ENCODE data around the gene SDK1.

The SDK1 gene

DNA sequence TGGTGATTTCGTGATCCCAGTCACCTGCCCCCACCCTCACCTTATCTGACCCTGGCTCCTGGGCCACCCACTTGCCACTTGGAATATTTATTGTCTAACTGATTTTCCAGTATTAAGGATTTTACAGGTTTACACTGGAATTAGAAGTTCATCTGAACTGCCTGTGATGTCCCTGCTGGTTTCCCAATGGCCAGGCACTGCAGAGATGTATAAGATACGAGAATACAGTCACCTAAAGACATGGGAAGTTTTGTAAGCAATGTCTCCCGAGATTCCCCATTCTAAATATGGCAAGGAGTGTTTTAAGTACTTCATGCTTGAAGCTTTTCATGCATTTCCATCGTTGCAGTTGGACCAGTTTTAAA, 592.7 kb downstream of the SDK1 start:
- no peak for DNase-seq

DNA sequence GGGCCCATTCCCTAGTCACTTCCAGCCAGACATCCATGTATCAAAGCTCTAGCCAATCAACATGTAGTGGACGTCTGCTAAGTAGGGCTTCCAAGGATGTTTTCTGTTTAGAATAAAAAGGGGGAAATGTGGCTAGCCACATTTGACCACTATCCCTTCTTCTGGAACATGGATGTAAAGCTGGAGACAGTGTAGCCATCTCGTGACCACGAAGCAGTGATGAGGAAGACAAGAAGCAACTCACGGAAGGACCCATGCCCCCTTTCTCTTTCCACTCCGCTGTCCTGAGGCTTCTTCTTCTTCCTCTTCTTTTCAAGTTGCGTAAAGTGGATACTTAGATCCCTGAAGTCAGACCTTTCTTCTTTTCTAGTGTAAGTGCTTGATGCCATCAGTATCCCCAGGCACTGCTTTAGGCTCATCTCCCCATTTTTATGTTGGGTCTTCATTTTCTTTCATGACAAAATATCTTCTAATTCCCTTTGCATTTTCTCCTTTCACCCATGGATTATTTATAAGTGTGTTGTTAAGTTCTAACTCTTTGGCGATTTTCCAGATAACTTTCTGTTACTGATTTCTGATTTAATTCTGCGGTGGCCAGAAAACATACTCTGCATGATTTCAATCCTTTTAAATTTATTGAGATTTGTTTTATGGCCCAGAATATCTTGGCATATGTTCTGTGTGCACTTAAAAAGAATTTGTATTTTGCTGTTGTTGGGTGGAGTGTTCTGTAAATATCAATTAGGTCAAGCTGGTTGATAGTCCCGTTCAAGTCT, 594.5 kb downstream of the SDK1 start:
- DNase-seq, result no peak

DNA sequence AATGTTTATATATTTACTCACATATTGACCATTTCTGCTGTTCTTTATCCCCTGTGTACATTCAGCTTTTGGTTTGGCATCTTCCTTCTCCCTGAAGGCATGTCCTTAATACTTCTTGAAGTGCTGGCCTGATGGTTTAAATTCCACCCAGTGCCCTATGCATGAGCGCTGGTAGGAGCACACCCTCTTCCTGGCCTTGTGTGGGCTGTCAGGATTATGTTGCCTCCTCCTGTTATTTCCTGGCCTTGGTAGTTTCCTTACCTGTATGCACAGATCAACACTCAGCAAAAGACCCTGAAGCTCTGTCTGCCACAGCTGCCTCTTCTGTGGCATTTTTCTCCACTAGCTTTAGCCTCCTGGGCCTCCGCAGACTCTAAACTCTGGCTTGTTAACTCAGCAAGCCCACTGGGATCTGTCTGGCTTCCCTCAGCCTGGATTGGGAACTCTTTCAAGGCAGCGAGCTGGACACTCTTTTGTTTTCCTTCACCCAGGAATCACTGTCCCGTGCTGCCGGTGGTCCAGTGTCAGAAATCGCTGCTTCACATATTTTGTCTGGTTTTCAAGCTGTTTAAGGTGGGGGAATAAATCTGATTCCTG, 595.2 kb downstream of the SDK1 start:
- no peak for DNase-seq

DNA sequence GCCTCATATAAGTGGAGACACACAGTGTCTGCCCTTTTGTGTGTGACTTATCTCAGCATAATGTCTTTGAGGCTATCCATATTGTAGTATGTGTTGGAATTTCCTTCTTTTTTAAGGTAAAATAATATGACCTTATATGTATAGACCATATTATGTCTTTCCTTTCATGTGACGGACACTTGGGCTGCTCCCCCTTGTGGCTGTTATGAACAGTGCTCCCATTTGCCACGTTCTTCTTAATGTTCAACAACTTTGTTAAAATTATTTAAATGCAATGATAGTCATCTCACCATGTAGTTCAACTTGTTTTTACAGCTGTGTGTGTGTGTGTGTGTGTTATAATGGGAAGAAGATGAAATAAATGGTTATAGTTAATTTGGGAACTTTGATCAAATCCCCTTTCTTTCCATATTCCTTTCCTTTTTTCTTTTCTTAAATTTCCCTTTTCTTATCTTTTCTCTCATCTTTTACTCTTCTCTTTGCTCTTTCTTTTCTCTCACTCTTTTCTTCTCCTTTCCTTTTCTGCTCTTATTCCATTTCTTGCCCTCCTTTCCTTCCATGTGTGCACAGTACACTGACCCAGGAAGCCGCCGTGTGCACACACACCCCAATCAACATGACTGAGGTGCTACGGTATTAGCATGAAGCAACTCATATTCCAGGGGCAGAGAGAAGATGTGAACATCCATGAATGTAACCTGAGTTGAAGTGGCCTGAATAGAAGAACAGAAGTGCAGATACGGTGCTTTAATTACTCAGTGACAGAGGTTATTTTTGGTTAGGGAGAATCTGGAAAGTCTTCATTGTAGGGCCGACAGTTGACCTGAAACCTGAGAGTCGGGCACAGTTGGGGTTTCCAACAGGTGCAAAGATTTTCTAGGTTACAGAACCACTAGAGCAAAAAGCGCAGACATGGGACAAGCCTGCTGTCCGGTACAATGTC, 596.6 kb downstream of the SDK1 start:
- DNase-seq, result peak; percentile 63

DNA sequence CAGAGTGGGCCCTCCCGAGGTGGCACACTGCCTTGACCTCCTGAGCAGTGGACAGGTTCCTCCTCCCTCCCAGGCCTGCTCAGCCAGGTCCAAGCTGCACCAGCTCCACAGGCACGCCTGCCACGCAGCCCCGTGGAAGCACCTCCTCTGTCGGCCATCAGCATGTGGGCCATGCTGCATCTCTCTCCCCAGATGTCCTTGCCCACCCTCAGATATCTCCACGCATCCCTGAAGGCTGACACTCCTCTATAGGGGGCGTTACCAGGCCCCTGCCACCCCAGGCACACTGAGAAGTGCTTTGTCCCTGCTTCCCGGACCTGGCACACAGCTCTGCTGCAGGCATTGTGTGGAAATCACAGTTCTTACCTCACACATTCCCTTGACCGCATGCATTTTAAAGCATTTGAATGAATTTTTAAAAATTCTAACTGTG, 598.5 kb downstream of the SDK1 start:
- DNase-seq, result no peak

DNA sequence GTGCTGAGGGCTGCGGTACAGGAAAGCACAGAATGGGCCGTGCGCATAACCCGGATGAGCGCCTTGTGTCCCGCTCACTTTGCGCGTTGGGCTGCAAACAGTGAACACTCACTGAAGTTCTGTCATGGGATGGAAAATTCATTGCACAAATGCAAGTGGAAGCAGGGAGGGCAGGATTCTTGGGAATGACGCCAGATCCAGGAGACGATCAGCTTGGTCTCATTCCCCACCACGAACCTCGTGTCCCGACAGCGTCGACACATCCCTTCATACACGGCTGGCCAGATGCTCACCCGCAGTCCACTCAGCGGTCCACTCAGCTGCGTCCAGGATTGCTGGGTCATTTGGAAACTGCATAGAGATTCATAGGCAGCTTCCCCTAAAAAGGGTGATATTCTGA, 607.1 kb downstream of the SDK1 start:
- no peak for DNase-seq

DNA sequence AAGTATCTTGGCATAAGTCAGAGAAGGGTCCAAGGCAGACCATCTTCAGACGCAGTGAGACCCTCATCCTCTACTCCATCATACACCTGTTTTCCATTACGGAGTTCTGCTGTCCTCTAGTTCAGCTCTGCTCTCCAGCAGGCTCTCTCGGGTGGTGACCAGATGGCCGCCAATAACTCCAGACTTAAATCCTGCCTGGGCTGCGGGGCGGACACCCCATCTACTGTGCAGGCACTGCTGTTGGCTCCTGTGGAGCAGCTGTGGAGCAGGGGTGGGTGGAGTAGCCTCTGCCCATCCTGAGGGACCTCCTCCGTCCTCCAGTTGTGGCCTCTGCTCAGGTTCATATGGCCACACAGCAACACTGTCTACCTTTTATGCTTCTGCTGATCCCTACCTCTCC, 608.1 kb downstream of the SDK1 start:
- no peak for DNase-seq

DNA sequence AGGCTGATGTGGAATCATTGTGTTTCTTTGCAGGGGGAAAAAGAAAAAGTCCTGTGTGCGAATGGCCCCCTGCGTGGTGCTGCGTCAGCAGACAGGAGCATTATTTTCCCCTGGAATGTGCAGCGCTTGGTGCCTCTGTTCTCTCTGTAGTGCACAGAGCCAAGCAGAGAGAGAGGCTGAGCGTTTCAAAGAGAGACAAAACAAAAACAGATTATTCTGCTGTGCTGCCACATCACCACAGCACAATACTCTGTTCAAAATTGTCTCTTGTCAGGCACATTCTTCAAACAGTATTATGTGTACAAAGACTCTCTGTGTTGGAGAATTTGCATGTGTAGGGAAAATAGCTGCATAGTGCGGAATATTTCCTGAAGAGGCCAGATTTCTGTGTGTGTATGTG, 609.0 kb downstream of the SDK1 start:
- no peak for DNase-seq

DNA sequence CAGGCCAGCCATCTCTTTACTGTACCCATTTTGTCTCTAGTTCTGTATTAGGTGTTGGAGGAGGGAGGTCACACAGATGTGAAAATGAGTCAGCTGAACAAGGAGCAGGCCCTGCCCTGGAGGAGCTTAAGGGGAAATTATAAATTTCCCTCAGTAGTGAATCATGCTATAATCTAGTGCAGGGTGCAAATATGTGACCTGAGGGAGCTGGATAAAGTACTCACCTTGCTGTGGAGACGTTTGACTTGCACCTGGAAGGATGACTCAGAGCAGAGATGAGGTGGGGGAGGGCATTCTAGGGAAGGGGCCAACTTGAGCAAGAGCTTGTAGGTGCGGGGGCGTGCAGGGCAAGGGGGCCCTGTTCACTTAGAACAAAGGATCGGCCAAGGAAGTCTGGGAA, 610.6 kb downstream of the SDK1 start:
- DNase-seq, result no peak

DNA sequence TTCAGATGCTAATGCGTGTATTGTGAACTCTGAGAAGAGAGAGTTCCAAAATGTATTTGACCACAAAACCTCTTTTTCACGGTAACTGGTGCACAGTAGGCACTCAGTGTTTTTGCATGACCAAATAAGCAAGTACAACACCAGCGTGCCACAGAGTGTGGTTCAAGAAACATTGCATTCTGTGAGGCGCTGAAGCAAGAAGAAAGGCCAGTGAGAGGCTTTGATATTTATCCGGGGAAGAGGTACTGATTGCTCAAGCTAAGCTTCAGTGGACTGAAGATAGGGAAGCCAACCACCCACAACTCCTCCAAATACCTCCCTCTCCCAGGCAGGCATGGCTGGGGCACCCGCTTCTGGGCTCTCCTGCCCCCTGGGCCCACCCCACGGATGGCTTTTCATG, 611.2 kb downstream of the SDK1 start:
- DNase-seq, result no peak

DNA sequence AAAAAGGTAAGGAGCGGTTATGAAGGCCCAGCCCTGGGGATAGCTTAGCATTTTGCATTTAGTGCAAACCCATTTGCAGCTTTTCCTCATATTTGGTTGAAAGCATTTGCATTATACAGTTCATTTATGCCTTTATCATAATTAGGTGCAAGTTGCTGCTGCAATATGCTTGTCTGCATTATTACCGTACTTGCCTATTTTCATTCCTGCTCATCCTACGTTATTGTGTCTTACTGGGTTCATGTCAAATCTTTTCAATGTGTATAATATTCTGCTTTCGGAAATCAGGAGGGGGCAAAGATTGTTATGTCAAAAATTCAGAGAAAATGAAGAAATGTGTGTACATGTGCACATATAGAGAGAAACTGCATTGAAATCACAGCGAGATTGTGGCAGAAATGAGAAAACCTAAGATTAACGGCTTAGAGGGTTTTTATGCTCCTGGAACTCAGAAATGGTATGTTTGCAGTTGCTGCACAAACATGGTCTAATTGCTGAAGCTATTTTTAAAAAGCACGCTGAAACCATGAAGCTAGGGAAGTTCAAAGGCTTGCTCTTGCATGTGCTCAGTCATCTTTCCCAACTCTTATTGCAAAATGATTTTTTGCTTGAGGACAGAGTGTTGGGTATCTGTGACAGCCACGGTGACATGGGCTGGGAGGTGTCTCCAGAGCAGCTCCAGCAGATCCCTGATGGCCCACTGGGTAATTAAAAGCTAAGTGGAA, 613.2 kb downstream of the SDK1 start:
- no peak for DNase-seq

DNA sequence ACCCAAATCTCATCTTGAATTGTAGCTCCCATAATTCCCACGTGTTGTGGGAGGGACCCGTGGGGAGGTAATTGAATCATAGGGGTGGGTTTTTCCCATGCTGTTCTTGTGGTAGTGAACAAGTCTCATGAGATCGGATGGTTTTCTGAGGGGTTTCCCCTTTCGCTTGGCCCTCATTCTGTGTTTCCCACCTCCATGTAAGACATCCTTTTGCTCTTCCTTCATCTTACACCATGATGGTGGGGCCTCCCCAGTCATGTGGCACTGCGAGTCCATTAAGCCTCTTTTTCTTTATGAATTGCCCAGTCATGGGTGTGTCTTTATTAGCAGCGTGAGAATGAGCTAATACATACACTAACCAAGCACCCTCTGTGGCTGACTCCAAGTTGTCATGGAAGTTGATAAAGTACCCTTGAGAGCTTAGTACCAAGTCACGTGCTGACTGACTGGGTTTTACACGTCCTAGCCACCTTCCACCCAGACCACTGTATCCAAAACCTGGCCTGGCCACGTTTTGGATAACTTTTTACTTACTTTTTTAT, 614.4 kb downstream of the SDK1 start:
- DNase-seq, result no peak

DNA sequence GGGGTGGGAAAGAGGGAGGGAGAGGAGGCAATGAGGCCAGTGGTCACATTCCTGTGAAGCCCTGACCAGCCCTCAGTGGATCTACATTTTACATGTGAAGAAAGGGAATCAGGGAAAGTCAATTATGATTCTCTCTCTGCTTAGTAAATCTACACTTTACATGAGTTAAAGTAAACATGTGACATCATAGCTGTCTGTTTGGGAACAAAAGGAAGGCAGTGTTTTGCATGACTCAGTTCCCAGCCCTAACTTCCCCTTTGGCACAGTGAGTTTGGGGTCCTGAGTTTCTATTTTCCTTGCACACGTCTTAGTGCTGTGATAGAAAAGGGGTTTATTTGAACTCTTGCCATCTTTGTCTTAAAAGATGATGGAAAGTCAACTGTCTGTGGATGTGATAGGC, 615.1 kb downstream of the SDK1 start:
- no peak for DNase-seq

DNA sequence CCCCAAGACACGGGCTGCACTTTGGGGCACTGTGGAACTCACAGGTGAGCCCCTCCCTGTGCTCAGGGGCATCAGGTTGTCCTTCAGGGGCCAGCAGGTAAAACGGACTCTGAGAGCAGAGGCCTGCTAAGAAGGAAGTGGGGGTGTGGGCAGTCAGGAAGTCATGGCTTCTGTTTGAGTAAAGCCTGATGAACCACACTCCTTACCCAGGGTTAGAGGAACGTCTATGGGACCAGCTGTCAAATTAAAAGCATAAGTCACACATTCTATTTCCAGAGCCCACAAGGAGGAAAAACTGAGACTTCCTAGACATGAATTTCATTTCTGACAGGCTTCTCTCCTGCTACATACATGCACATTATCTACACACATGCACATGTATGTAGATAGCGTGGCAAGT, 616.4 kb downstream of the SDK1 start:
- no peak for DNase-seq

DNA sequence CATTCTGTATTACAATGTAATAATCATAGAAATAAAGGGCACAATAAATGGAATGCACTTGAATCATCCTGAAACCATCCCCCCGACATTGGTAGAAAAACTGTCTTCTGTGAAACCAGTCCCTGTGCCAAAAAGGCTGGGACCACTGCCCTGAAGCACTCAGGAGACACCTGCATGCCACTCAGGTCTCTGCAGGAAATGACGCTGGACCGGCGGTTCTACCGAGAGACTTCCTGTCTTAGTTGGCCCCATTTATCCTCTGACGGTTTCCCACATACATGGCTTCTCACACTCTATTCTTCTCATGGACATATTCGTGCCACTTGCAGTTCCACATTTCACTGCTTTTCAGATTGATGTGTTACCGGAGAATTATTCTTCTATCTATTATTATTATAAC, 617.5 kb downstream of the SDK1 start:
- DNase-seq, result no peak

DNA sequence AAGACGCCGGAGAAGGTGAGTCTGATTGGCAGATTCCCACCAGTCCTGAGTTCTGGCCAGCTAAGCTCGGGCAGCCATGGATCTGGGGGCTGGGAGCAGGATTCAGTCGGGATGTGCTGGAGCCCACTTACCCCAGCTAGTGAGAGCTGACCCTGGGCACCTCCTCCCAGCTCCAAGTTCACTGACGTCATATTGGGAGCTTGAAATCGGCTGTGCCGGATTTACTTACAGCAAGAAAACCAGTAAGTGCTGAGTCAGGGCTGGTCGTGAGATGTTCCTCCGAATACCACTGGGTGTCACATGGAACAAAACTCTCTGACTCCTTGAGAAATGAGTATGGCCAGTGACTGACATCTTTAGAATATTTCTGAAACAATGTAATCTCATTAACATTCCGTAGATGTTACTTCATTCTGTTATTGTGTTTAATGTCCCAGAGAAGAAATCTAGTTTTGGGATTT, 621.2 kb downstream of the SDK1 start:
- DNase-seq, result no peak

DNA sequence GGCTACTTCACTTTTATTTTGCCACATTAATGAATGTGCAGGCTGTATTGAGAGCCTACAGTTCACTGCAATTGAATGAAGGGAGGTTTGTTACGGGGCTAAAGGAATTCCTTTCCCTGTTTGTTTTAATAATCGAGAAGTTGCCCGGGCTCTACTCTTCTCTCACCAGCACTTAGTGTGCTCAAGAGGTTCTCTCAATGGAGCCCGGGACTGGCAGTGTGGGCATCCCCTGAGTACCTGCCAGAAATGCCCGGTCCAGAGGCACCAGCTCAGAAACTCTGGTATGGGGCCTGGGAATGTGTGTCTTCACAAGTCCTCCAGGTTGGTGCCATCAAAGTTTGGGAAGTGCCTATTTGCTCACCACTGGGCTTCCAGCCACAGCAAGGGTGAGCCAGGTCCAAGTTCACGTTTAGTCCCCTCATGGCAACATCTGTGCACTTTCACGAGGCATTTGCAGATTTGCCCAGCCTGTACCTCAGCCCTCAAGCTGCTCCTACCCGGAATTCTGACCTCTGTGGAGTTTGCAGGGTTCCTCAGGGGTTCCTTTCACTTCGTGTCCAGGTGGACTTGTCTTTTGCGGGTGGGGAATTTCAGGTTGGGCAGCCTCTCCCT, 622.4 kb downstream of the SDK1 start:
- no peak for DNase-seq

DNA sequence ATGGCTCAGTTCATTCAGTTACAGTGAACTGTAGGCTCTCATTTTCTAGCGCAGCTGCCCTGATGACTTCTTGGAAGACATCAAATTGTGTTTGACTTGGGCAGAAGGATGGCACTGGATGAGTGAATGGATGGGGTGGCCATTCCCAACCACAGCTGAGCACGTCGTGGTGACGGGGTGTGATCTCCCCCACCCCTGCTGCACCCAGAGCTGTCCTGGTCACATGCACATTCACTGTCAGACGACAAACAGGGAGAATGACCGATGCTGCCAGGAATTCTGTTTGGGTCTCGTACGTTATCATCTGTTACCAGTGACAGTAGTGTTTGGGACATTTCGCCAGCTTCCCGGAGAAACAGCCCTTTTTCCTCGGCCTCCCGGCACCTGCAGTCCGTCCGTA, 623.2 kb downstream of the SDK1 start:
- DNase-seq, result no peak

DNA sequence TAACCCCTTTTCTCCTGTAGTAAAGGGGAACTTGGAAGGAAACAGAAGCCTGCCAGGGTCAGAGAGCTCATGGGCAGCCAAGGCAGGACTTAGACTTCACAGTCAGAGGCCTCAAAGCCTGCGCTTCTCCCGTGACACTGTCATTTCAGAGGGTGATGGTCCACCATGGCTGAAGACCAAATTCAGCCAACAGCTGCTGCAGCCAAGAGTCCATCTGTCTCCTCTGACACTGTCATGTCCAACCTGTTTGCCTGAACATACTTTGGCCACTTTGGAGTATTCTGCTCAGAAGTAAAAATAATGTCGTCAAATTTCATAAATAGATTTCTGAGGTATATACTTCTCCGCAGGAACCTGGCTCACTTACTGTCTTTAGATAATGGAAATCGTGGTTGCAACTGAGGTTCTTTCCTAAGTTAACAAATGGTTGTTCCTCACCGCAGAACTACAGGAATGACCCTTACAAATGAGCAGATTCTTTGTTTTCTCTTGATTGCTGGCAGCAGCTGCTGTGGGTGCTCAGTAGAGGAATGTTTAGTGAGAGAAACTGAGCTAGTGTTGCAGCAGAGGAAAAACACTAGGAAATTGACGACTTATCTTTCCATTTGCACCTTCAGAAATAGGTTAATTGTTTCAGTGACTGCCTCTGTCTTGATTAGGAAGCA, 626.5 kb downstream of the SDK1 start:
- no peak for DNase-seq

DNA sequence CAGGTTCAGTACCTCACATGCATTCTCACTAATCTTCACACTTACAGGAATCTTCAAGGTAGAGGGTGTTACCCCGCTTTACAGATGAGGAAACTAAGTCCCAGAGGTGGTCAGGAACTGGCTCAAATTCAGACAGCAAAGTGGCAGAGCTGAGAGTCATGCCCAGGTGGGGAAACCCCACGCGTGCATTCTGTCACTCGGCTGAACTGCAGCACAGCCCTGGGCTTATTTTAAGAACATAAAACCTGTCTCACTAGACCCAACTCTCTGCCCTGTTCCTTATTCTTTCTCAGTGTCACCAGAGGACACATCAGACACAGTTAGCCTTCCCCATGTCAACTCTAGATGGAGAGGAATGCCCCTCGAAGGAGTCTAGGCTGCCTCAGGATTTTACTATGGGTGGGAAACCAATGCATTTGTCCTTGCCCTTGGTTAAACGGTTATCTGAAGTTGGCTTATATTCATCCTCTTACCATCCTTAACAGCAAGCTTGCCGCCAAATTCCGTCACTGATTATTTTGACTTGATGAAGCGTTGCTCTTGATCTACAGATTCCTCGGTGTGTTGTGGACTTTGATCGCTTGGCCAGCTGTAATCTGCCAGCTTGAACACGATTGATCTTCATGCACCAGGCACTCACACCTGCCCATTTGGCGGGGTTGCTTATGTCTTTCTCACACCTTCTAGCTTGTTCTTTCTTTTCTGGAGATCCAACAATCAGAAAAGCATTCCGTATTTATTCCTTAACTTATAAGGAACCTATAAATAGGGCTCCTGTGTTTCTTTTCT, 627.9 kb downstream of the SDK1 start:
- no peak for DNase-seq

DNA sequence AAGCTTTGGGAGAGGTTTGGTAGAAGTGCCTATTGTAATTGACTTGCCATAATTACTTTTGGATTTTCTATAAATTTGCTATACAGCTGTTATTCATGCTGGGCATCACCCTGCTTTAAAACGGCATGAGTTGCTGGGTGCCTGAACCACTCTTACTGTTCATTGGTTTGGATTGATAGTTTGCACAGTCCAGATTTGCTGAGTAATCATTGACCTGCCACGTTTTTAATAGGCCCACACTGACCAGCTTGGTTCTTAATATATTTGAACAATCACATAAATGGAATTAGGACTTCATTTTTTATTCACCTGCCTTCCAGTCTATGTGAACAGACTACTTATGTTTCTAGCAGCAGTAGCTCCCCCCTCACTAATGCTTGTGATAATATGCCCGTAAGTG, 630.8 kb downstream of the SDK1 start:
- DNase-seq, result no peak
